Measurements from ENCODE around the gene PEX14. TPM values are rescaled to one million over a fixed set of nuclear protein-coding genes. Genes with fewer than 3 reads are reported as not detected.

The PEX14 gene
- total and polyA plus RNA-seq, 9 of the 15 experiments (the other 6 are each of a cell fraction or from before 2014, with no cell fraction given), result 2.6 to 45.7 (median 22.7) TPM

- H3K79me2 ChIP-seq (ENCODE audit: control insufficient read depth, insufficient read depth, low read length), result no peaks in the 10 kb centered on the region
- TF ChIP-seq TFE3 (CRISPR knock-in tag; IDR thresholded peaks at IDR 0.05) (no peak), MEF2A (IDR thresholded peaks at IDR 0.05; ENCODE audit: control insufficient read depth, low read depth, low read length) (no peak), TBL1XR1 (IDR thresholded peaks at IDR 0.05; ENCODE audit: low read length in 2 of 2) (no peak)
- ATAC-seq (no peak), FAIRE-seq (no peak), DNase-seq (ENCODE audit: extremely low read depth in 1 of 4, low spot score in 3 of 4) (no peak)
- BruUV-seq (replicated peaks), result no TSS peak
- H3K36me3 ChIP-seq (ENCODE audit: control insufficient read depth, insufficient read depth, low read length), result no peaks in the 10 kb centered on the region
- intact Hi-C loops (cut with micrococcal nuclease), result no loop called here
- no peaks in the 10 kb centered on the region for H3K27me3 ChIP-seq (ENCODE audit: control insufficient read depth in 2 of 2, insufficient read depth in 2 of 2, low read length in 2 of 2)
- H3K4me2 ChIP-seq (ENCODE audit: insufficient read depth, low read length), result no peak overlapping the region
- CTCF ChIA-PET (ENCODE audit: low intra/inter-chr PET ratio), result no interaction called here
- in situ Hi-C loops (cut with MboI), result no loop called here
- no peaks in the 10 kb centered on the region for H3K9me1 ChIP-seq (ENCODE audit: control insufficient read depth, insufficient read depth, low read length)
- H4K20me1 ChIP-seq (replicated peaks; ENCODE audit: control insufficient read depth, insufficient read depth, low read length), result 0 out of 2 replicates have a peak, but pooled peaks cover 21% of the 10 kb centered on the region
- POLR2A ChIA-PET, result interaction anchor here (0.6 to 1.7 kb wide), 9 partner anchors 8 to 674 kb away, joined by 3 to 5 read pairs (median 4); no protein-coding TSS in a partner anchor
- H3K4me3 ChIP-seq, result no peak overlapping the region
- H3K9me3 ChIP-seq (replicated peaks; ENCODE audit: control insufficient read depth, insufficient read depth, low read depth, low read length), result no peaks in the 10 kb centered on the region
- H3K27ac ChIP-seq (ENCODE audit: extremely low read depth, low read depth, low read length), result no peak overlapping the region
- no peak overlapping the region for H3K9ac ChIP-seq (ENCODE audit: insufficient read depth in 1 of 2, low read depth in 2 of 2, low read length in 2 of 2)
- 70% methylated on average over 12 of the region's 12 CpGs for WGBS (ENCODE audit: insufficient coverage, low coverage, missing lambda C conversion rate)
- H3K4me1 ChIP-seq (replicated peaks in 1 of 2; ENCODE audit: control insufficient read depth in 2 of 2, insufficient read depth in 2 of 2, low read length in 2 of 2), result no peaks in the 10 kb centered on the region
- H2AFZ ChIP-seq (ENCODE audit: low read depth, low read length), result no peak overlapping the region
These were observed 137.8 kb downstream of the PEX14 start for GRCh38 chr1:10612436-10613160.
